Thyroid gland (tissue), 4 donors: ENCODE results near the gene CDHR2. TPM values are rescaled to one million over a fixed set of nuclear protein-coding genes. Genes with fewer than 3 reads are reported as not detected.

Source experiments
- DNase-seq, 2 donors: peaks; one replicate each; pipeline ENCODE4 v3.0.0-alpha.2; 2019
- H3K27ac ChIP-seq, 3 donors: fragments of 200-600 bp; sonication (generic); 1 replicate in 2 of 3; 2 replicates in 1 of 3; pipeline ENCODE4 v1.5.1; 2016 to 2019; ENCODE audit warnings: mild to moderate bottlenecking in 1 of 3, moderate library complexity in 1 of 3
- H3K27me3 ChIP-seq: fragments of 200-600 bp; sonication (generic); one replicate; pipeline ENCODE4 v1.5.1; 2019
- H3K36me3 ChIP-seq, 2 donors: fragments of 200-600 bp; sonication (generic); one replicate each; pipeline ENCODE4 v1.5.1; 2016 to 2019
- H3K4me1 ChIP-seq, 2 donors: fragments of 200-600 bp; sonication (generic); one replicate each; pipeline ENCODE4 v1.5.1; 2017 to 2019
- H3K4me3 ChIP-seq, 3 donors: fragments of 200-600 bp; sonication (generic); replicated peaks in 1 of 3; 1 replicate in 2 of 3; 2 replicates in 1 of 3; pipeline ENCODE4 v1.5.1; 2016; ENCODE audit warnings: mild to moderate bottlenecking in 1 of 3
- H3K9me3 ChIP-seq: fragments of 200-600 bp; sonication (generic); one replicate; pipeline ENCODE4 v1.5.1; 2017
- POLR2A ChIP-seq, 2 donors: fragments of 450-650 bp; IDR thresholded peaks; one replicate each; pipeline ENCODE4 v1.6.1; 2017; ENCODE audit warnings: antibody characterized with exemption in 2 of 2, mild to moderate bottlenecking in 2 of 2, moderate library complexity in 1 of 2
- WGBS, 2 donors: methylation state at CpG; one replicate each; pipeline ENCODE4 v1.1.5; 2017; 5-methylcytosine and 5-hydroxymethylcytosine counted together
- intact Hi-C: fragments of 100-400 bp; cut with DNase I; formaldehyde crosslinking; loops from one replicate; pipeline ENCODE4 v1.15.1; 2023
- total RNA-seq, 4 donors: library from RNA; depleted of rRNA; stranded (reverse); fragments of >200 nt; gene quantifications; one replicate each; pipeline ENCODE4 v1.2.3, GENCODE V29; 2016
- TF ChIP-seq, protein P1 (sequence below), 6 experiments: fragments of 200-600 bp in 3 of 6; fragments of 450-650 bp in 3 of 6; sonication (generic) in 3 of 6; IDR thresholded peaks; one replicate each; pipeline ENCODE4 v1.5.1; 2016 to 2019; ENCODE audit warnings: antibody characterized with exemption in 6 of 6, mild to moderate bottlenecking in 2 of 6, inconsistent platforms in 1 of 6, moderate library complexity in 1 of 6

CDHR2 gene
- total RNA-seq, 4 donors from 2014 or later: 0.11 TPM; not detected in 3

- Histone ChIP-seq H3K4me3 (no peak overlapping the region), H3K36me3 (no peaks in the 10 kb centered on the region), H3K27ac (no peak overlapping the region), H3K4me1 (no peaks in the 10 kb centered on the region), H3K9me3 (no peaks in the 10 kb centered on the region), H3K27me3 (no peaks in the 10 kb centered on the region)
- DNase-seq: no peak
- 93 to 95% methylated on average over 3 of the region's 3 CpGs for WGBS, 2 donors
- TF ChIP-seq, protein P1, sequence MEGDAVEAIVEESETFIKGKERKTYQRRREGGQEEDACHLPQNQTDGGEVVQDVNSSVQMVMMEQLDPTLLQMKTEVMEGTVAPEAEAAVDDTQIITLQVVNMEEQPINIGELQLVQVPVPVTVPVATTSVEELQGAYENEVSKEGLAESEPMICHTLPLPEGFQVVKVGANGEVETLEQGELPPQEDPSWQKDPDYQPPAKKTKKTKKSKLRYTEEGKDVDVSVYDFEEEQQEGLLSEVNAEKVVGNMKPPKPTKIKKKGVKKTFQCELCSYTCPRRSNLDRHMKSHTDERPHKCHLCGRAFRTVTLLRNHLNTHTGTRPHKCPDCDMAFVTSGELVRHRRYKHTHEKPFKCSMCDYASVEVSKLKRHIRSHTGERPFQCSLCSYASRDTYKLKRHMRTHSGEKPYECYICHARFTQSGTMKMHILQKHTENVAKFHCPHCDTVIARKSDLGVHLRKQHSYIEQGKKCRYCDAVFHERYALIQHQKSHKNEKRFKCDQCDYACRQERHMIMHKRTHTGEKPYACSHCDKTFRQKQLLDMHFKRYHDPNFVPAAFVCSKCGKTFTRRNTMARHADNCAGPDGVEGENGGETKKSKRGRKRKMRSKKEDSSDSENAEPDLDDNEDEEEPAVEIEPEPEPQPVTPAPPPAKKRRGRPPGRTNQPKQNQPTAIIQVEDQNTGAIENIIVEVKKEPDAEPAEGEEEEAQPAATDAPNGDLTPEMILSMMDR (IDR thresholded peaks at IDR 0.05): no peak
- TF ChIP-seq POLR2A (IDR thresholded peaks at IDR 0.05): no peak
- intact Hi-C loops: no loop called here
Observed at GRCh38 chr5:176638437-176638836, 89.3 kb downstream of the CDHR2 start.

DNA sequence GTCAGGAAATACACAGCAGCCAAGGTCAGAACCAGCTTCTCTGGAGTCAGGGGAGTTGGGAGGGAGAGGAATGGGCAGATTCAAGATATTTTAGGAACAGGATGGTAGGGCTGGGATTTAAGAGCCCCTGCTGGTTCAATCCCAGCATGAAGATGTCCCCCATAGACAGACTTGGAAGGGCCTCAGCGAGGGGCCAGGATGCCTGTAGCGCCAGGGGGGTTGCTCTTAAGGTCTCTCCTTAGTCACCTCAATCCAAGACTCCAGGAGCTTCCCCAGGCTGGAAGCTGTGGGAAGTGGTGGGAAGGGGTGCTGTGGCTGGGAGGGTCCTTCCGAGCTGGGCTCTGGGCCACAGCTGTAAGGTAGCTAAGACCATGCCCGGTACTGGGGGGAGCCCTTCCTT, 90.1 kb downstream of the CDHR2 start:
- Histone ChIP-seq H3K36me3 (no peaks in the 10 kb centered on the region), H3K4me3 (no peak overlapping the region), H3K27me3 (no peaks in the 10 kb centered on the region), H3K9me3 (no peaks in the 10 kb centered on the region), H3K27ac (no peak overlapping the region), H3K4me1 (no peaks in the 10 kb centered on the region)
- intact Hi-C loops: no loop called here
- 48 to 51% methylated on average over 4 of the region's 4 CpGs for WGBS, 2 donors
- no peak for DNase-seq
- no peak for TF ChIP-seq POLR2A (IDR thresholded peaks at IDR 0.05)
- TF ChIP-seq, protein P1 (IDR thresholded peaks at IDR 0.05): no peak

- Histone ChIP-seq H3K36me3 (no peaks in the 10 kb centered on the region), H3K4me3 (no peak overlapping the region), H3K27me3 (no peaks in the 10 kb centered on the region), H3K27ac (no peak overlapping the region), H3K4me1 (no peaks in the 10 kb centered on the region), H3K9me3 (no peaks in the 10 kb centered on the region)
- WGBS, 2 donors: 52% methylated on average over 4 of the region's 4 CpGs; no CpG with 5 or more reads in 1 of the 2 donors
- intact Hi-C loops: loop anchor here (10.0 kb wide), 1 partner anchor 195 kb away; the partner anchor contains the start of gene FAF2
- TF ChIP-seq POLR2A (IDR thresholded peaks at IDR 0.05): no peak
- peak; percentile 20 to 50 for DNase-seq
Observed at GRCh38 chr5:176639981-176640380, 90.8 kb downstream of the CDHR2 start.

GRCh38 chr5:176640616-176641015, 91.5 kb downstream of the CDHR2 start:
- DNase-seq: no peak
- H3K27ac ChIP-seq: no peak overlapping the region
- WGBS, 2 donors: 80 to 84% methylated on average over 4 of the region's 4 CpGs
- H3K4me3 ChIP-seq: no peak overlapping the region
- H3K9me3 ChIP-seq: no peaks in the 10 kb centered on the region
- no peaks in the 10 kb centered on the region for H3K36me3 ChIP-seq
- no peaks in the 10 kb centered on the region for H3K27me3 ChIP-seq
- H3K4me1 ChIP-seq: no peaks in the 10 kb centered on the region
- TF ChIP-seq, protein P1 (IDR thresholded peaks at IDR 0.05): no peak
- TF ChIP-seq POLR2A (IDR thresholded peaks at IDR 0.05): no peak
- intact Hi-C loops: loop anchor here (10.0 kb wide), 1 partner anchor 196 kb away; the partner anchor contains the start of gene FAF2

DNA sequence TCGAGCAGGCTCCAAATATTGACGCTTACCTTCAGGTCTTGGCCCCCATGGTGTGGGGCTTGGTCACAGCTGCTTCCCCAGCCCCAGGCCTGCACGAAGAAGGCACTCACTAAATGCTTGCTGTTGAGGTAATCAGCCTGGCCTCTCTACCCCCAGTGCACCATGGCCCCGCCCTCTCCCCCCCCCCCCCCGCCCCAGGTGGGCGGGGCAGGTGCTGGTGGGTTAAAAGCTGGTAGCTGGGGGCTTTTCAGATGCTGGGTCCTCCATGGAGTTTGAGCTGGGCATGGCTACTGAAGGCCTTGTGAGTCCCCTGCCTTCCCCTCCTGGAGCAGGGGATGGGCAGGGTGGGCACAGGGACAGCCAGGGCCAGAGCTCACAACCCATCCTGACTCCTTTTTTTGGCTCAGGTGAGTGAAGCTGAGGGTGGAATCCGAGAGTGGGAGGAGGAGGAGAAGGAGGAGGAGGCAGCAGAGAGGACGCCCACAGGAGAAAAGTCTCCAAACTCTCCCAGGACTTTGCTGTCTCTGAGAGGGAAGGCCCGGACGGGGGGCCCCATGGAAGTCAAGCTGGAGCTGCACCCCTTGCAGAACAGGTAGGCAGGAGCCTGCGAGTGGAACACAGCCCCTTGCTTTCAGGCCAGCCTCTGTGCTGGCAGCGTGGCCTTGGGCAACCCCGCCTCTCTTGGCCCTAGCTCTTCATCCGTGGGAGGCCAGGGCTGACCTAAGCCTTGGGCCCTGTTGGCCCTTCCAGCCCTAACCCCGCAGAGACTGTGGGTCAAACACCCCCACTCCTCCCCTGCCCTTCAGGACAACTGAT, 93.7 kb downstream of the CDHR2 start:
- Histone ChIP-seq H3K36me3 (no peaks in the 10 kb centered on the region), H3K27ac (no peak overlapping the region), H3K27me3 (no peaks in the 10 kb centered on the region), H3K9me3 (no peaks in the 10 kb centered on the region), H3K4me1 (peaks cover 3 to 5% of the 10 kb centered on the region in 2 donors), H3K4me3 (no peak overlapping the region)
- no peak for TF ChIP-seq POLR2A (IDR thresholded peaks at IDR 0.05)
- TF ChIP-seq, protein P1 (IDR thresholded peaks at IDR 0.05): no peak
- WGBS, 2 donors: 59 to 60% methylated on average over 7 to 10 of the region's 15 CpGs
- DNase-seq: no peak
- intact Hi-C loops: loop anchor here (10.0 kb wide), 1 partner anchor 198 kb away; the partner anchor contains the start of gene FAF2
